Stimulated activated naive CD4-positive, alpha-beta T cell (primary cell): ENCODE measurements around the gene SPAG16.

Experiments used
- DNase-seq, 6 experiments: peaks; one replicate each; lab custom pipeline; 2025; lab: John Stamatoyannopoulos, UW

SPAG16 gene

GRCh38 chr2:214169736-214170135, 885.5 kb downstream of the SPAG16 start:
- DNase-seq, result no peak

GRCh38 chr2:214174563-214174962, 890.3 kb downstream of the SPAG16 start:
- no peak for DNase-seq

- no peak for DNase-seq
These were observed 895.8 kb downstream of the SPAG16 start for GRCh38 chr2:214180071-214180470.

GRCh38 chr2:214180686-214181085, 896.4 kb downstream of the SPAG16 start:
- DNase-seq, result no peak

- DNase-seq, result no peak
These were observed 900.2 kb downstream of the SPAG16 start for GRCh38 chr2:214184461-214184860.

GRCh38 chr2:214185546-214185945, 901.3 kb downstream of the SPAG16 start:
- DNase-seq, result no peak

- DNase-seq, result no peak
These were observed 908.4 kb downstream of the SPAG16 start for GRCh38 chr2:214192711-214193110.

GRCh38 chr2:214193943-214194342, 909.7 kb downstream of the SPAG16 start:
- DNase-seq, result no peak

GRCh38 chr2:214196260-214196659, 912.0 kb downstream of the SPAG16 start:
- no peak for DNase-seq

GRCh38 chr2:214201892-214202291, 917.6 kb downstream of the SPAG16 start:
- no peak for DNase-seq

GRCh38 chr2:214203214-214203613, 919.0 kb downstream of the SPAG16 start:
- DNase-seq, result no peak

- no peak for DNase-seq
These were observed 919.6 kb downstream of the SPAG16 start for GRCh38 chr2:214203744-214204289.

- DNase-seq, result no peak
These were observed 930.8 kb downstream of the SPAG16 start for GRCh38 chr2:214215107-214215506.

- DNase-seq, result no peak
These were observed 932.9 kb downstream of the SPAG16 start for GRCh38 chr2:214217136-214217535.

- no peak for DNase-seq
These were observed 933.3 kb downstream of the SPAG16 start for GRCh38 chr2:214217599-214217998.

- no peak for DNase-seq
These were observed 936.0 kb downstream of the SPAG16 start for GRCh38 chr2:214220251-214220650.

GRCh38 chr2:214226061-214226460, 941.8 kb downstream of the SPAG16 start:
- no peak for DNase-seq

- DNase-seq, result no peak
These were observed 948.0 kb downstream of the SPAG16 start for GRCh38 chr2:214232271-214232670.

GRCh38 chr2:214233164-214233563, 948.9 kb downstream of the SPAG16 start:
- no peak for DNase-seq

- DNase-seq, result no peak
These were observed 958.5 kb downstream of the SPAG16 start for GRCh38 chr2:214242797-214243196.

- DNase-seq, result no peak
These were observed 960.6 kb downstream of the SPAG16 start for GRCh38 chr2:214244847-214245246.

GRCh38 chr2:214246417-214246816, 962.2 kb downstream of the SPAG16 start:
- no peak for DNase-seq

- DNase-seq, result no peak
These were observed 963.3 kb downstream of the SPAG16 start for GRCh38 chr2:214247531-214247930.

- DNase-seq, result no peak
These were observed 970.8 kb downstream of the SPAG16 start for GRCh38 chr2:214255046-214255445.

GRCh38 chr2:214261683-214262082, 977.4 kb downstream of the SPAG16 start:
- DNase-seq, result no peak
